KMS-11 (cell line): ENCODE results near the gene SUMO4.

Experiments used
- H2AFZ ChIP-seq: fragments of 200-600 bp; sonication (generic); 2 replicates; pipeline ENCODE4 v1.6.1; 2016; ENCODE audit warnings: antibody characterized with exemption, mixed run types, low read depth
- H3K27ac ChIP-seq: fragments of 200-600 bp; sonication (generic); 2 replicates; pipeline ENCODE4 v1.6.1; 2016; ENCODE audit warnings: mild to moderate bottlenecking, mixed run types
- H3K27me3 ChIP-seq: fragments of 200-600 bp; sonication (generic); 2 replicates; pipeline ENCODE4 v1.6.1; 2017; ENCODE audit warnings: mild to moderate bottlenecking, low read depth, mixed run types, moderate library complexity; ENCODE audit not compliant: insufficient read depth
- H3K36me3 ChIP-seq: fragments of 200-600 bp; sonication (generic); 2 replicates; pipeline ENCODE4 v1.6.1; 2017; ENCODE audit warnings: mild to moderate bottlenecking, mixed run types; ENCODE audit not compliant: insufficient read depth
- H3K4me1 ChIP-seq: fragments of 200-600 bp; sonication (generic); 2 replicates; pipeline ENCODE4 v1.6.1; 2016; ENCODE audit warnings: mild to moderate bottlenecking, low read depth, mixed run types; ENCODE audit not compliant: poor library complexity, severe bottlenecking
- H3K4me2 ChIP-seq: fragments of 200-600 bp; sonication (generic); 2 replicates; pipeline ENCODE4 v1.7.0; 2016; ENCODE audit warnings: mild to moderate bottlenecking, mixed run types
- H3K4me3 ChIP-seq: fragments of 200-600 bp; sonication (generic); IDR thresholded peaks from 2 replicates; pipeline ENCODE4 v1.6.1; 2017; ENCODE audit warnings: low read depth, low read length, mixed read lengths; ENCODE audit not compliant: insufficient read depth
- H3K79me2 ChIP-seq: fragments of 200-600 bp; sonication (generic); 2 replicates; pipeline ENCODE4 v1.6.1; 2016; ENCODE audit warnings: low read depth, mixed run types; ENCODE audit not compliant: insufficient read depth
- H3K9ac ChIP-seq: fragments of 200-600 bp; sonication (generic); 2 replicates; pipeline ENCODE4 v1.6.1; 2016; ENCODE audit warnings: mild to moderate bottlenecking, mixed run types
- H4K20me1 ChIP-seq: fragments of 200-600 bp; sonication (generic); 2 replicates; pipeline ENCODE4 v1.6.1; 2016; ENCODE audit warnings: mild to moderate bottlenecking, mixed run types; ENCODE audit not compliant: insufficient read depth
- TF ChIP-seq, protein P1 (sequence below): fragments of 200-600 bp; sonication (generic); conservative IDR thresholded peaks from 2 replicates; pipeline ENCODE4 v1.6.1; 2017; ENCODE audit warnings: low read depth, mild to moderate bottlenecking, antibody characterized with exemption, low read length, moderate library complexity, mixed read lengths

Gene SUMO4

DNA sequence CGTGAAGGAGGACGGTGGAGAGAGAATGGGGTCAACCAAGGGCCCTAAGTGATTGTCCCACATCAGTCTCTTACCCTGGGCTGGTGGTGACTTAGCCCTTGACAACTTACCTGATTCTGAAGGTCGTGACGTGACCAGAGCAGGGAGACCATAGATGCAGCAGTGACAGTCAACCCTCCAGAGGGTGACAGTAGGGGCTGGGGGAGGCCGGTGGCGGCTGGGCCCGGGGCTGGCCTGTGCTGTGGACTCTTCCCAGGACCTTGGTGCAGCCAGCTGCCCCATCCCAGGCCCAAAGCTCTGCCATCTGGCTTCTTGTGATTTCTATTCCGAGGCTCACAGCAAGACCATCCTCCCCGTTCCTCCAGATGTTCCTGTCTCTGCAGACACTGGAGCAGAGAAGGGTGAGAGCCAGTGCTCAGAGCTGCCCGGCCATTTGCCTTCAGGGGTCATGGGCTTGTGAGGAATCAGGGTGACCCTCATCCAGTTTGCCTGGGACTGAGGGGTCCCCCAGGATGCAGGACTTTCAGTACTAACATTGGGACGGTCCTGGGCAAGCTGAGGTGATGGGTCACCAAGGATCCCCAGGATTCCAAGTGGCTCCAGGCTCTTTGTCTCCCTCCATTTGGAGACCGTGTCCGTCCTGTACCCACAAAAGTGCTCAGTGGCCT lies 36.0 kb downstream of the SUMO4 start:
- Histone ChIP-seq H3K27me3 (no peaks in the 10 kb centered on the region), H3K27ac (no peak overlapping the region), H3K4me2 (no peak overlapping the region), H3K36me3 (no peaks in the 10 kb centered on the region), H3K4me3 (no peak overlapping the region), H3K79me2 (no peaks in the 10 kb centered on the region), H3K9ac (no peak overlapping the region), H4K20me1 (no peaks in the 10 kb centered on the region), H3K4me1 (peaks cover 7% of the 10 kb centered on the region), H2AFZ (no peak overlapping the region)
- TF ChIP-seq, protein P1, sequence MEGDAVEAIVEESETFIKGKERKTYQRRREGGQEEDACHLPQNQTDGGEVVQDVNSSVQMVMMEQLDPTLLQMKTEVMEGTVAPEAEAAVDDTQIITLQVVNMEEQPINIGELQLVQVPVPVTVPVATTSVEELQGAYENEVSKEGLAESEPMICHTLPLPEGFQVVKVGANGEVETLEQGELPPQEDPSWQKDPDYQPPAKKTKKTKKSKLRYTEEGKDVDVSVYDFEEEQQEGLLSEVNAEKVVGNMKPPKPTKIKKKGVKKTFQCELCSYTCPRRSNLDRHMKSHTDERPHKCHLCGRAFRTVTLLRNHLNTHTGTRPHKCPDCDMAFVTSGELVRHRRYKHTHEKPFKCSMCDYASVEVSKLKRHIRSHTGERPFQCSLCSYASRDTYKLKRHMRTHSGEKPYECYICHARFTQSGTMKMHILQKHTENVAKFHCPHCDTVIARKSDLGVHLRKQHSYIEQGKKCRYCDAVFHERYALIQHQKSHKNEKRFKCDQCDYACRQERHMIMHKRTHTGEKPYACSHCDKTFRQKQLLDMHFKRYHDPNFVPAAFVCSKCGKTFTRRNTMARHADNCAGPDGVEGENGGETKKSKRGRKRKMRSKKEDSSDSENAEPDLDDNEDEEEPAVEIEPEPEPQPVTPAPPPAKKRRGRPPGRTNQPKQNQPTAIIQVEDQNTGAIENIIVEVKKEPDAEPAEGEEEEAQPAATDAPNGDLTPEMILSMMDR = no peak

DNA sequence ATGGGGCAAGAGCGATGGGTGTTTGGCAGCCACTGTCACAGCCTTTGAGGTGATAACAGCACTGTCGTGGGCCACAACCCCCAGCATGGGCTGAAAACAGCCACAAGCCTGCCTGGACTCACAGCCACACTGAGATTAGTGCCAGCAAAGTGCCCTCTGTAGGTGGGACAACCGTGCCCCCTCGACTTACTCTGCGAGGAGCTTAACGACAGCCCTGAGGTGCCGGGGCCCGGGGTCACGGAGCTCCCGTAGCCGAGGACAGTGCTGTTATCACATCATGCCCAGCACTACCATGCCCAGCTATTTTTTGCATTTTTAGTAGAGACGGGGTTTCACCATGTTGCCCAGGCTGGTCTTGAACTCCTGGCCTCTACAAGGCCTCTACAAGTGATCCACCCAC lies 36.6 kb downstream of the SUMO4 start:
- no peak overlapping the region for H2AFZ ChIP-seq
- H3K4me2 ChIP-seq = no peak overlapping the region
- no peaks in the 10 kb centered on the region for H4K20me1 ChIP-seq
- H3K27ac ChIP-seq = no peak overlapping the region
- H3K27me3 ChIP-seq = no peaks in the 10 kb centered on the region
- TF ChIP-seq, protein P1 = no peak
- no peak overlapping the region for H3K4me3 ChIP-seq
- no peak overlapping the region for H3K9ac ChIP-seq
- H3K79me2 ChIP-seq = no peaks in the 10 kb centered on the region
- peaks cover 7% of the 10 kb centered on the region for H3K4me1 ChIP-seq
- H3K36me3 ChIP-seq = no peaks in the 10 kb centered on the region

DNA sequence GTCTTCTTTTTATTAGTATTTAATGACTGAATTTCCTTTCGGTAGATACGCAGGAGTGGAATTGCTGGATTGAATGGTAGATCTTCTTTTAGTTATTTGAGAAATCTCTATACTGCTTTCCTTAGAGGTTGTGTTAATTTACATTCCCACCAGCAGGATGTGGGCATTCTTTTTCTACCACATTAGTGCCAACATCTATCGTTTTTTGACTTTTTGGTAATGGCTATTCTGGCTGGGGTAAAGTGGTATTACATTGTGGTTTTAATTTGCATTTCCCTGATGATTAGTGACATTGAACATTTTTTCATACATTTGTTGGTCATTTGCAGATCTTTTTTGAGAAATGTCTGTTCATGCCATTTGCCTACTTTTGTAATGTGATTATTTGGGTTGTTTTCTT lies 37.1 kb downstream of the SUMO4 start:
- peaks cover under 1% of the 10 kb centered on the region for H3K4me1 ChIP-seq
- H3K4me2 ChIP-seq = no peak overlapping the region
- H4K20me1 ChIP-seq = no peaks in the 10 kb centered on the region
- no peak overlapping the region for H2AFZ ChIP-seq
- no peaks in the 10 kb centered on the region for H3K27me3 ChIP-seq
- H3K4me3 ChIP-seq = no peak overlapping the region
- no peaks in the 10 kb centered on the region for H3K79me2 ChIP-seq
- TF ChIP-seq, protein P1 = no peak
- no peak overlapping the region for H3K9ac ChIP-seq
- no peaks in the 10 kb centered on the region for H3K36me3 ChIP-seq
- no peak overlapping the region for H3K27ac ChIP-seq

DNA sequence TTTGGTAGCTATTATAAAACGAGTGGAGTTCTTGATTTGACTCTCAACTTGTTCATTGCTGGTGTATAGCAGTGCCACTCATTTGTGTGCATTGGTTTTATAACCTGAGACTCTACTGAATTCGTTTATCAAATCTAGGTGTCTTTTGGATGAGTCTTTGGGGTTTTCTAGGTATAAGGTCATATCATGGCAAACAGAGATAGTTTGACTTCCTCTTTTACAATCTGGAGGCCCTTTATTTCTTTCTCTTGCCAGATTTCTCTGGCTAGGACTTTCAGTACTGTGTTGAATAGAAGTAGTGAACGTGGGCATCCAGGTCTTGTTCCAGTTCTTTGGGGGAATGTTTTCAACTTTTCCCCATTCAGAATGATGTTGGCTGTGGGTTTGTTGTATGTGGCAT lies 38.8 kb downstream of the SUMO4 start:
- Histone ChIP-seq H3K4me1 (no peaks in the 10 kb centered on the region), H3K9ac (no peak overlapping the region), H3K27me3 (no peaks in the 10 kb centered on the region), H3K4me3 (no peak overlapping the region), H3K4me2 (no peak overlapping the region), H3K36me3 (no peaks in the 10 kb centered on the region), H2AFZ (no peak overlapping the region), H3K27ac (no peak overlapping the region), H3K79me2 (no peaks in the 10 kb centered on the region), H4K20me1 (no peaks in the 10 kb centered on the region)
- TF ChIP-seq, protein P1 = no peak
